Ishikawa (cell line): ENCODE measurements around the gene SALL3.

ENCODE experiments used
- CEBPB ChIP-seq: IDR thresholded peaks from 2 replicates; pipeline ENCODE4 v1.6.1; 2012
- CREB1 ChIP-seq: IDR thresholded peaks from 2 replicates; pipeline ENCODE4 v1.6.1; 2012; ENCODE audit warnings: low read depth
- EGR1 ChIP-seq: IDR thresholded peaks from 2 replicates; pipeline ENCODE4 v1.6.1; 2012
- EP300 ChIP-seq: IDR thresholded peaks from 2 replicates; pipeline ENCODE4 v1.6.1; 2012; ENCODE audit warnings: borderline replicate concordance
- FOXM1 ChIP-seq: IDR thresholded peaks from 2 replicates; pipeline ENCODE4 v1.6.1; 2012; ENCODE audit warnings: low read depth, borderline replicate concordance
- MAX ChIP-seq: IDR thresholded peaks from 2 replicates; pipeline ENCODE4 v1.6.1; 2012
- REST ChIP-seq: IDR thresholded peaks from 2 replicates; pipeline ENCODE4 v1.6.1; 2012; ENCODE audit warnings: low read depth, mild to moderate bottlenecking
- TAF1 ChIP-seq: IDR thresholded peaks from 2 replicates; pipeline ENCODE4 v1.6.1; 2012; ENCODE audit warnings: low read depth, mild to moderate bottlenecking
- TCF12 ChIP-seq: IDR thresholded peaks from 2 replicates; pipeline ENCODE4 v1.6.1; 2012; ENCODE audit warnings: low read depth
- TEAD4 ChIP-seq: IDR thresholded peaks from 2 replicates; pipeline ENCODE4 v1.6.1; 2012
- YY1 ChIP-seq: IDR thresholded peaks from 2 replicates; pipeline ENCODE4 v1.6.1; 2012; ENCODE audit warnings: low read depth
- ZBTB7A ChIP-seq: IDR thresholded peaks from 2 replicates; pipeline ENCODE4 v1.6.1; 2012; ENCODE audit warnings: low read depth

GRCh38 chr18:78970774-78971333, 8.8 kb upstream of the SALL3 start:
- TF ChIP-seq EP300 (no peak), ZBTB7A (no peak), TAF1 (no peak), EGR1 (no peak), REST (no peak), TEAD4 (no peak), CREB1 (no peak), FOXM1 (no peak), YY1 (no peak), MAX (no peak), TCF12 (no peak), CEBPB (no peak)
